Cardiac fibroblast (primary cell): ENCODE results near the gene ILDR1.

Experiments
- DNase-seq, 2 donors: peaks; one replicate each; pipeline versions ENCODE4 v3.0.0 to v3.0.0-alpha.2; 2010; ENCODE audit warnings: low read depth in 2 of 2
- H3K4me3 ChIP-seq, 2 donors: replicated peaks in 1 of 2; 1 replicate in 1 of 2; 2 replicates in 1 of 2; pipeline ENCODE4 v1.5.1; 2011; ENCODE audit warnings: low read depth in 2 of 2, low read length in 2 of 2, mild to moderate bottlenecking in 2 of 2, moderate library complexity in 1 of 2
- CTCF ChIP-seq: IDR thresholded peaks from one replicate; pipeline ENCODE4 v1.5.1; 2011; ENCODE audit warnings: low read depth, mild to moderate bottlenecking, low read length, inconsistent platforms

ILDR1 gene

GRCh38 chr3:121995161-121996137, 26.6 kb downstream of the ILDR1 start:
- TF ChIP-seq CTCF, result peak; percentile 46
- peak; percentile 62 to 76 for DNase-seq
- H3K4me3 ChIP-seq, result no peak overlapping the region

- H3K4me3 ChIP-seq, result no peak overlapping the region
- DNase-seq, result no peak
- no peak for TF ChIP-seq CTCF
These were observed 27.5 kb downstream of the ILDR1 start for GRCh38 chr3:121994551-121994950.

- TF ChIP-seq CTCF, result no peak
- no peak overlapping the region for H3K4me3 ChIP-seq
- no peak for DNase-seq
These were observed 29.2 kb downstream of the ILDR1 start for GRCh38 chr3:121992601-121993560.

GRCh38 chr3:121989943-121990342, 32.1 kb downstream of the ILDR1 start:
- no peak overlapping the region for H3K4me3 ChIP-seq
- TF ChIP-seq CTCF, result no peak
- DNase-seq, result peak in 1 of 2 donors; percentile 39

- DNase-seq, result no peak
- TF ChIP-seq CTCF, result no peak
- H3K4me3 ChIP-seq, result no peak overlapping the region
These were observed 33.9 kb downstream of the ILDR1 start for GRCh38 chr3:121988146-121988545.

GRCh38 chr3:121985846-121986245, 36.2 kb downstream of the ILDR1 start:
- TF ChIP-seq CTCF, result no peak
- DNase-seq, result no peak
- H3K4me3 ChIP-seq, result no peak overlapping the region
